ENCODE data around the gene KRTAP10-4. TPM values are rescaled to one million over a fixed set of nuclear protein-coding genes. Genes with fewer than 3 reads are reported as not detected.

Gene KRTAP10-4
- polyA plus RNA-seq, 1 of the 3 experiments (the other 2 are of a cell fraction), result not detected

DNA sequence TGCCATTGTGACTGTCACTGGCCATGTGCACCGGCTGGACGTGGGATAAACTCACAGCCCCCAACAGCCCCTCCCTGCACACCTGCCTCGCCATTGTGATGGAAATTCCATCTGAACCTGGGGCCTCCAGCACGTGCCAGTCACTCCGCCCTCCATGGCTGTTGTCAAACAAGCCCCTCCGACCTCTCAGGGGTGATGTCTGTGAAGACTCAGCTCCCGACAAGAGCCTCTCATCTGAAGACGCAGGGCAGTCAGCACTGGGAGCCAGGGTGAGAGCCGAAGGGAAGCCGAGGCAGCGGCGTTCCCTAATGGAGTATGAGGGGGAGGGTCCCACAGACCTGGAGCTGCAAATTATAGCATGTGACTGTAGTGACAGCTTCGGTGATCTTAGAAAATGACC lies 20.8 kb upstream of the KRTAP10-4 start (continued):
- TF ChIP-seq, protein P1, sequence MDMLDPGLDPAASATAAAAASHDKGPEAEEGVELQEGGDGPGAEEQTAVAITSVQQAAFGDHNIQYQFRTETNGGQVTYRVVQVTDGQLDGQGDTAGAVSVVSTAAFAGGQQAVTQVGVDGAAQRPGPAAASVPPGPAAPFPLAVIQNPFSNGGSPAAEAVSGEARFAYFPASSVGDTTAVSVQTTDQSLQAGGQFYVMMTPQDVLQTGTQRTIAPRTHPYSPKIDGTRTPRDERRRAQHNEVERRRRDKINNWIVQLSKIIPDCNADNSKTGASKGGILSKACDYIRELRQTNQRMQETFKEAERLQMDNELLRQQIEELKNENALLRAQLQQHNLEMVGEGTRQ (IDR thresholded peaks at IDR 0.05; ENCODE audit: borderline replicate concordance, low read depth, low read length), result no peak
- TF ChIP-seq CHD2 (IDR thresholded peaks at IDR 0.05; ENCODE audit: low read length, partially characterized antibody) (no peak), RCOR1 (IDR thresholded peaks at IDR 0.05; ENCODE audit: low read length) (no peak)

DNA sequence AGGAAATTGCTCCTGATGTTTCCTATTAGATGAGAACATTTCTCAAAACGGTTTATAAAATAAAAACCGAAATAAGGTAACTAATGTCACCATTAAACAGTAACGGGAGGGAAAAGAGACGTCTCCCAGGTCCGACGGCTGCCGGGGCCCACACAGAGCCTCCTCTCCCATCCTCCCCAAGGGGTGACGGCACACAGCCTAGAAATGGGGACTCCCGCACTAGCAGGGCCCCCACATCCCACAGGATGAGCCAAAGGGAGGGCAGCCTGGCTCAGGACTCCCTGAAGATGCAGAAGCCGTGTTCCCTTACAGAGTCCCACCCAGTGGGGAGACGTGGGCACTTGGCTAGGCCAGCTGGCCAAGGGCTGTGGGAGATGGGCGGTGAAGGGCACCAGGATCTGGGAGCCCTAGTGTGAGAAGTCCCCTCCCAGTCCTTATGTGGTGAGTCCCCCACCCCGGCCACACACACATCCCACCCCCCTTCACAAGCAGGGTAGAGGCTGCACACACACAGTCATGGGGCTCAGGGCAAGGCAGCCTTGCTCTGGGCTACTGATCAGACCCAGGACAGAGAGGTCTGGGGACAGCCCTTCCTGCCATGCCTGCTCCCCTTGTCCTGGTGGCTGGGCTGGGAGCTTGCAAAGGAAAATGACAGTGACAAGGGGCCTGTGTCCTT lies 18.2 kb upstream of the KRTAP10-4 start:
- ChIA-PET CTCF (no interaction called here), POLR2A (no interaction called here)
- no peak for DNase-seq

DNA sequence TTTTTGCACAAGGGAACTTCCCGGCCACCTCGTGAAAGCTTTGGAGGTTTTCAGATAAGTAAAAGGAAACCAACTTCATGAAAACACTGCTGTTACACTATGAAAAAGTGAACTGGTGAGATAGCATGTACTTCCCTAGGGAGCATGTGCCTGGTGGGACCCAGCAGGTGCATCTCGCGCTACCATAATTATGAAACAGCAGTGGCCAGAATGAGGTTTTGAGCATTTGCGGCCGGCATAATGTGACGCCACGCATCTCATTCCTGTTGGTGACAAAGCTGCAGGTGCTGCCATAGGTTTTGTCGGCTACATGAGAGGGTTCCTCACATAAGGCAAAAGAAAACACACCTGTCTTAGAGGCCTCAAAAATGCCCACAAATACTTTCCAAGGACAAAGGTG lies 16.6 kb upstream of the KRTAP10-4 start:
- H3K4me3 ChIP-seq (ENCODE audit: low read depth in 2 of 2, low read length in 1 of 2), result no peak overlapping the region
- ChIA-PET CTCF (no interaction called here), POLR2A (no interaction called here)
- no peaks in the 10 kb centered on the region for H3K4me1 ChIP-seq (ENCODE audit: control insufficient read depth in 1 of 2, insufficient read depth in 2 of 2, low read depth in 1 of 2, low read length in 1 of 2)
- no peaks in the 10 kb centered on the region for H3K79me2 ChIP-seq (ENCODE audit: insufficient read depth)
- DNase-seq, result no peak
- H3K36me3 ChIP-seq (replicated peaks in 1 of 2; ENCODE audit: control insufficient read depth in 1 of 2, insufficient read depth in 2 of 2, low read length in 1 of 2), result no peaks in the 10 kb centered on the region
- H3K4me2 ChIP-seq, result no peak overlapping the region
- 55% methylated on average over 5 of the region's 9 CpGs for WGBS (ENCODE audit: low lambda C conversion rate)
- no peak overlapping the region for H2AFZ ChIP-seq (ENCODE audit: low read depth)
- no peaks in the 10 kb centered on the region for H4K20me1 ChIP-seq (ENCODE audit: insufficient read depth)
- no peaks in the 10 kb centered on the region for H3K9me3 ChIP-seq
- H3K27ac ChIP-seq (ENCODE audit: low read depth in 2 of 2, low read length in 1 of 2), result no peak overlapping the region
- H3K9me2 ChIP-seq, result no peaks in the 10 kb centered on the region
- peaks cover 59% of the 10 kb centered on the region for H3K27me3 ChIP-seq (ENCODE audit: insufficient read depth)
- no peak overlapping the region for H3K9ac ChIP-seq
- TF ChIP-seq TEAD4 (IDR thresholded peaks at IDR 0.05; ENCODE audit: borderline replicate concordance, insufficient read depth) (no peak), GABPA (IDR thresholded peaks at IDR 0.05; ENCODE audit: low read depth) (no peak), JUND (IDR thresholded peaks at IDR 0.05) (no peak)
- TF ChIP-seq, protein P2, sequence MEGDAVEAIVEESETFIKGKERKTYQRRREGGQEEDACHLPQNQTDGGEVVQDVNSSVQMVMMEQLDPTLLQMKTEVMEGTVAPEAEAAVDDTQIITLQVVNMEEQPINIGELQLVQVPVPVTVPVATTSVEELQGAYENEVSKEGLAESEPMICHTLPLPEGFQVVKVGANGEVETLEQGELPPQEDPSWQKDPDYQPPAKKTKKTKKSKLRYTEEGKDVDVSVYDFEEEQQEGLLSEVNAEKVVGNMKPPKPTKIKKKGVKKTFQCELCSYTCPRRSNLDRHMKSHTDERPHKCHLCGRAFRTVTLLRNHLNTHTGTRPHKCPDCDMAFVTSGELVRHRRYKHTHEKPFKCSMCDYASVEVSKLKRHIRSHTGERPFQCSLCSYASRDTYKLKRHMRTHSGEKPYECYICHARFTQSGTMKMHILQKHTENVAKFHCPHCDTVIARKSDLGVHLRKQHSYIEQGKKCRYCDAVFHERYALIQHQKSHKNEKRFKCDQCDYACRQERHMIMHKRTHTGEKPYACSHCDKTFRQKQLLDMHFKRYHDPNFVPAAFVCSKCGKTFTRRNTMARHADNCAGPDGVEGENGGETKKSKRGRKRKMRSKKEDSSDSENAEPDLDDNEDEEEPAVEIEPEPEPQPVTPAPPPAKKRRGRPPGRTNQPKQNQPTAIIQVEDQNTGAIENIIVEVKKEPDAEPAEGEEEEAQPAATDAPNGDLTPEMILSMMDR (IDR thresholded peaks at IDR 0.05), result no peak
- TF ChIP-seq, protein P3, sequence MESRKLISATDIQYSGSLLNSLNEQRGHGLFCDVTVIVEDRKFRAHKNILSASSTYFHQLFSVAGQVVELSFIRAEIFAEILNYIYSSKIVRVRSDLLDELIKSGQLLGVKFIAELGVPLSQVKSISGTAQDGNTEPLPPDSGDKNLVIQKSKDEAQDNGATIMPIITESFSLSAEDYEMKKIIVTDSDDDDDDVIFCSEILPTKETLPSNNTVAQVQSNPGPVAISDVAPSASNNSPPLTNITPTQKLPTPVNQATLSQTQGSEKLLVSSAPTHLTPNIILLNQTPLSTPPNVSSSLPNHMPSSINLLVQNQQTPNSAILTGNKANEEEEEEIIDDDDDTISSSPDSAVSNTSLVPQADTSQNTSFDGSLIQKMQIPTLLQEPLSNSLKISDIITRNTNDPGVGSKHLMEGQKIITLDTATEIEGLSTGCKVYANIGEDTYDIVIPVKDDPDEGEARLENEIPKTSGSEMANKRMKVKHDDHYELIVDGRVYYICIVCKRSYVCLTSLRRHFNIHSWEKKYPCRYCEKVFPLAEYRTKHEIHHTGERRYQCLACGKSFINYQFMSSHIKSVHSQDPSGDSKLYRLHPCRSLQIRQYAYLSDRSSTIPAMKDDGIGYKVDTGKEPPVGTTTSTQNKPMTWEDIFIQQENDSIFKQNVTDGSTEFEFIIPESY (IDR thresholded peaks at IDR 0.05; ENCODE audit: borderline replicate concordance, low read depth), result no peak
- H3F3A ChIP-seq (replicated peaks; ENCODE audit: insufficient read depth), result no peaks in the 10 kb centered on the region

More for the DNA sequence above, 18.2 kb upstream of the KRTAP10-4 start:
- Histone ChIP-seq H3K27me3 (ENCODE audit: insufficient read depth) (peaks cover 59% of the 10 kb centered on the region), H3K79me2 (ENCODE audit: insufficient read depth) (no peaks in the 10 kb centered on the region), H4K20me1 (ENCODE audit: insufficient read depth) (no peaks in the 10 kb centered on the region), H3K4me3 (ENCODE audit: low read depth in 2 of 2, low read length in 1 of 2) (no peak overlapping the region), H3K36me3 (replicated peaks in 1 of 2; ENCODE audit: control insufficient read depth in 1 of 2, insufficient read depth in 2 of 2, low read length in 1 of 2) (no peaks in the 10 kb centered on the region), H3K9me2 (no peaks in the 10 kb centered on the region), H3K4me2 (no peak overlapping the region), H3F3A (replicated peaks; ENCODE audit: insufficient read depth) (no peaks in the 10 kb centered on the region), H3K27ac (ENCODE audit: low read depth in 2 of 2, low read length in 1 of 2) (no peak overlapping the region), H2AFZ (ENCODE audit: low read depth) (no peak overlapping the region), H3K9me3 (no peaks in the 10 kb centered on the region), H3K4me1 (ENCODE audit: control insufficient read depth in 1 of 2, insufficient read depth in 2 of 2, low read depth in 1 of 2, low read length in 1 of 2) (no peaks in the 10 kb centered on the region), H3K9ac (no peak overlapping the region)
- TF ChIP-seq, protein P4, sequence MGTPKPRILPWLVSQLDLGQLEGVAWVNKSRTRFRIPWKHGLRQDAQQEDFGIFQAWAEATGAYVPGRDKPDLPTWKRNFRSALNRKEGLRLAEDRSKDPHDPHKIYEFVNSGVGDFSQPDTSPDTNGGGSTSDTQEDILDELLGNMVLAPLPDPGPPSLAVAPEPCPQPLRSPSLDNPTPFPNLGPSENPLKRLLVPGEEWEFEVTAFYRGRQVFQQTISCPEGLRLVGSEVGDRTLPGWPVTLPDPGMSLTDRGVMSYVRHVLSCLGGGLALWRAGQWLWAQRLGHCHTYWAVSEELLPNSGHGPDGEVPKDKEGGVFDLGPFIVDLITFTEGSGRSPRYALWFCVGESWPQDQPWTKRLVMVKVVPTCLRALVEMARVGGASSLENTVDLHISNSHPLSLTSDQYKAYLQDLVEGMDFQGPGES (IDR thresholded peaks at IDR 0.05; ENCODE audit: low read depth, low read length), result no peak
- TF ChIP-seq SMC3 (IDR thresholded peaks at IDR 0.05; ENCODE audit: low read depth, low read length), result no peak
- TF ChIP-seq EZH2phosphoT487 (IDR thresholded peaks at IDR 0.05; ENCODE audit: borderline replicate concordance, low read depth), result no peak
- no peak for TF ChIP-seq CHD2 (IDR thresholded peaks at IDR 0.05; ENCODE audit: low read length, partially characterized antibody)
- TF ChIP-seq, protein P5, sequence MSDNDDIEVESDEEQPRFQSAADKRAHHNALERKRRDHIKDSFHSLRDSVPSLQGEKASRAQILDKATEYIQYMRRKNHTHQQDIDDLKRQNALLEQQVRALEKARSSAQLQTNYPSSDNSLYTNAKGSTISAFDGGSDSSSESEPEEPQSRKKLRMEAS (IDR thresholded peaks at IDR 0.05; ENCODE audit: low read depth), result no peak
- TF ChIP-seq GABPA (IDR thresholded peaks at IDR 0.05; ENCODE audit: low read depth), result no peak
- no peak for TF ChIP-seq RAD21 (IDR thresholded peaks at IDR 0.05; ENCODE audit: low read length)
- WGBS (ENCODE audit: low lambda C conversion rate), result 13% methylated on average over 9 of the region's 13 CpGs
